ENCODE measurements around the gene ITIH4.

- TF ChIP-seq CTCF (IDR thresholded peaks at IDR 0.05) (no peak), POLR2AphosphoS5 (IDR thresholded peaks at IDR 0.05) (no peak), POLR2A (IDR thresholded peaks at IDR 0.05) (no peak)
These were observed 25.0 kb downstream of the ITIH4 start for GRCh38 chr3:52805270-52806039.

Measured in upper lobe of left lung (tissue), 4 donors.